ENCODE results near the gene HECTD2.

GRCh38 chr10:91432175-91432574 is 22.0 kb downstream of the HECTD2 start:
- no peak for TF ChIP-seq CTCF (IDR thresholded peaks at IDR 0.05)
- no peak for TF ChIP-seq IRF2 (CRISPR knock-in tag; IDR thresholded peaks at IDR 0.05; ENCODE audit: borderline replicate concordance, low read depth)
- no peak for TF ChIP-seq USF2 (CRISPR knock-in tag; IDR thresholded peaks at IDR 0.05)
- no peak for TF ChIP-seq MAX (CRISPR knock-in tag; IDR thresholded peaks at IDR 0.05)
- TF ChIP-seq RELA (CRISPR knock-in tag; IDR thresholded peaks at IDR 0.05; ENCODE audit: borderline replicate concordance): no peak
- no peak for TF ChIP-seq PRDM15 (CRISPR knock-in tag; IDR thresholded peaks at IDR 0.05)
- TF ChIP-seq E2F1 (CRISPR knock-in tag; IDR thresholded peaks at IDR 0.05): no peak
- TF ChIP-seq TEAD4 (CRISPR knock-in tag; IDR thresholded peaks at IDR 0.05): no peak
- TF ChIP-seq ZBTB43 (CRISPR knock-in tag; IDR thresholded peaks at IDR 0.05): no peak
- no peak for TF ChIP-seq ATF3 (CRISPR knock-in tag; conservative IDR thresholded peaks at IDR 0.05)
- TF ChIP-seq PREB (CRISPR knock-in tag; IDR thresholded peaks at IDR 0.05; ENCODE audit: borderline replicate concordance): no peak
- TF ChIP-seq USF1 (CRISPR knock-in tag; IDR thresholded peaks at IDR 0.05): no peak
- no peak for TF ChIP-seq CDX4 (CRISPR knock-in tag; IDR thresholded peaks at IDR 0.05; ENCODE audit: borderline replicate concordance)
